Thoracic aorta (tissue), 2 donors: Measurements from ENCODE around the gene NUP155. TPM values are rescaled to one million over a fixed set of nuclear protein-coding genes. Genes with fewer than 3 reads are reported as not detected.
"Not testable (repeated sequence)": the region's sequence is repeated elsewhere in the genome, so short reads cannot be mapped to it uniquely, and the experiment has no call there.

Experiments
- ATAC-seq: fragments of 150-250 bp; one replicate; pipeline ENCODE4 v1.8.0; 2017; ENCODE audit warnings: low read depth; ENCODE audit not compliant: insufficient number of reproducible peaks, low FRiP score
- DNase-seq: peaks from one replicate; pipeline ENCODE4 v3.0.0-alpha.2; 2020; ENCODE audit warnings: low spot score
- H3K27ac ChIP-seq, 2 donors: fragments of 200-600 bp; sonication (generic); 1 replicate in 1 of 2; 2 replicates in 1 of 2; pipeline ENCODE4 v1.5.1; 2016; ENCODE audit warnings: mild to moderate bottlenecking in 2 of 2, moderate library complexity in 2 of 2
- H3K27me3 ChIP-seq: fragments of 200-600 bp; sonication (generic); replicated peaks from 2 replicates; pipeline ENCODE4 v1.6.0; 2016; ENCODE audit warnings: mild to moderate bottlenecking; ENCODE audit not compliant: insufficient read depth
- H3K36me3 ChIP-seq: fragments of 200-600 bp; sonication (generic); one replicate; pipeline ENCODE4 v1.5.1; 2016
- H3K4me1 ChIP-seq, 2 donors: fragments of 200-600 bp; sonication (generic); 1 replicate in 1 of 2; 2 replicates in 1 of 2; pipeline versions ENCODE4 v1.5.1 to v1.6.0; 2016; ENCODE audit warnings: low read depth in 2 of 2, mild to moderate bottlenecking in 1 of 2; ENCODE audit not compliant: control insufficient read depth in 1 of 2
- H3K4me3 ChIP-seq: fragments of 200-600 bp; sonication (generic); 2 replicates; pipeline ENCODE4 v1.5.1; 2016; ENCODE audit warnings: mild to moderate bottlenecking
- H3K9me3 ChIP-seq: fragments of 200-600 bp; sonication (generic); 2 replicates; pipeline ENCODE4 v1.5.1; 2016
- CTCF ChIP-seq: fragments of 200-600 bp; sonication (generic); IDR thresholded peaks from one replicate; pipeline ENCODE4 v1.5.1; 2019; ENCODE audit warnings: antibody characterized with exemption
- total RNA-seq, 2 donors: library from RNA; depleted of rRNA; stranded (reverse); fragments of >200 nt; gene quantifications; one replicate each; pipeline versions ENCODE4 v1.1.0 to v1.2.3, GENCODE V29; 2016

NUP155 gene
- total RNA-seq, 2 donors from 2014 or later = 14.8 to 30.8 TPM

- Histone ChIP-seq H3K27me3 (no peaks in the 10 kb centered on the region), H3K27ac (no peak overlapping the region), H3K36me3 (peaks cover 43% of the 10 kb centered on the region), H3K4me1 (no peaks in the 10 kb centered on the region), H3K9me3 (no peaks in the 10 kb centered on the region), H3K4me3 (no peak overlapping the region)
- no peak for TF ChIP-seq CTCF
- DNase-seq (no peak), ATAC-seq (no peak)
Measured at GRCh38 chr5:37355161-37355560, 15.7 kb downstream of the NUP155 start.

- ATAC-seq, DNase-seq: not testable (repeated sequence)
Measured at GRCh38 chr5:37342741-37343140, 28.2 kb downstream of the NUP155 start.

GRCh38 chr5:37334754-37335153, 36.2 kb downstream of the NUP155 start:
- not testable (repeated sequence) for ATAC-seq, H3K4me3 ChIP-seq, H3K27ac ChIP-seq, H3K27me3 ChIP-seq, DNase-seq, H3K9me3 ChIP-seq, H3K4me1 ChIP-seq
- H3K36me3 ChIP-seq = peaks cover 36% of the 10 kb centered on the region

More at GRCh38 chr5:37342741-37343140, 28.2 kb downstream of the NUP155 start:
- H3K27me3 ChIP-seq, H3K9me3 ChIP-seq, H3K27ac ChIP-seq, H3K4me3 ChIP-seq, H3K4me1 ChIP-seq: not testable (repeated sequence)
- peaks cover 53% of the 10 kb centered on the region for H3K36me3 ChIP-seq

- ATAC-seq = no peak
- H3K4me3 ChIP-seq = no peak overlapping the region
- no peak for TF ChIP-seq CTCF
- no peaks in the 10 kb centered on the region for H3K4me1 ChIP-seq
- no peak for DNase-seq
- H3K9me3 ChIP-seq = no peaks in the 10 kb centered on the region
- H3K27me3 ChIP-seq = no peaks in the 10 kb centered on the region
- H3K36me3 ChIP-seq = peaks cover 37% of the 10 kb centered on the region
- H3K27ac ChIP-seq = no peak overlapping the region
Measured at GRCh38 chr5:37326536-37326935, 44.4 kb downstream of the NUP155 start.

GRCh38 chr5:37323607-37324006, 47.3 kb downstream of the NUP155 start:
- Histone ChIP-seq H3K36me3 (peaks cover 30% of the 10 kb centered on the region), H3K27me3 (no peaks in the 10 kb centered on the region)
- TF ChIP-seq CTCF = no peak

GRCh38 chr5:37319037-37319782, 51.7 kb downstream of the NUP155 start:
- no peak for DNase-seq
- H3K4me3 ChIP-seq = no peak overlapping the region
- TF ChIP-seq CTCF = no peak
- H3K27ac ChIP-seq = no peak overlapping the region
- H3K4me1 ChIP-seq = no peaks in the 10 kb centered on the region
- peaks cover 38% of the 10 kb centered on the region for H3K36me3 ChIP-seq
- ATAC-seq = no peak
- no peaks in the 10 kb centered on the region for H3K9me3 ChIP-seq
- no peaks in the 10 kb centered on the region for H3K27me3 ChIP-seq

More at GRCh38 chr5:37323607-37324006, 47.3 kb downstream of the NUP155 start:
- DNase-seq (no peak), ATAC-seq (no peak)
- Histone ChIP-seq H3K9me3 (no peaks in the 10 kb centered on the region), H3K4me1 (no peaks in the 10 kb centered on the region), H3K27ac (no peak overlapping the region), H3K4me3 (no peak overlapping the region)
